OCI-LY1 (cell line): ENCODE data around the gene NT5C2.

Experiments used
- H2AFZ ChIP-seq: fragments of 200-600 bp; sonication (generic), shearing (Covaris generic); 2 replicates; pipeline ENCODE4 v1.6.0; 2014; ENCODE audit warnings: antibody characterized with exemption, mild to moderate bottlenecking, low read length
- H3F3A ChIP-seq: fragments of 200-600 bp; sonication (generic), shearing (Covaris generic); 2 replicates; pipeline ENCODE4 v1.6.0; 2014; ENCODE audit warnings: mild to moderate bottlenecking, antibody characterized with exemption, low read length, moderate library complexity; ENCODE audit not compliant: insufficient read depth
- H3K27ac ChIP-seq: fragments of 200-600 bp; sonication (generic); 2 replicates; pipeline ENCODE4 v1.5.1; 2014; ENCODE audit warnings: low read length, mixed run types, mild to moderate bottlenecking, low read depth; ENCODE audit not compliant: poor library complexity, severe bottlenecking
- H3K27me3 ChIP-seq: fragments of 200-600 bp; sonication (generic); 2 replicates; pipeline ENCODE4 v1.6.0; 2014; ENCODE audit warnings: antibody characterized with exemption, mild to moderate bottlenecking, low read length, moderate library complexity; ENCODE audit not compliant: insufficient read depth
- H3K36me3 ChIP-seq: fragments of 200-600 bp; sonication (generic); 2 replicates; pipeline ENCODE4 v1.6.1; 2014; ENCODE audit warnings: mild to moderate bottlenecking, antibody characterized with exemption, low read length, moderate library complexity, mixed read lengths; ENCODE audit not compliant: insufficient read depth
- H3K4me1 ChIP-seq: fragments of 200-600 bp; sonication (generic); 2 replicates; pipeline ENCODE4 v1.5.1; 2014; ENCODE audit warnings: mild to moderate bottlenecking, low read length, moderate library complexity; ENCODE audit not compliant: insufficient read depth, severe bottlenecking
- H3K4me2 ChIP-seq: fragments of 200-600 bp; sonication (generic), shearing (Covaris generic); 2 replicates; pipeline ENCODE4 v1.6.1; 2014; ENCODE audit warnings: low read length
- H3K4me3 ChIP-seq: fragments of 200-600 bp; sonication (generic); 2 replicates; pipeline ENCODE4 v1.5.1; 2014; ENCODE audit warnings: low read length, low read depth, mild to moderate bottlenecking, mixed read lengths; ENCODE audit not compliant: poor library complexity, severe bottlenecking
- H3K79me2 ChIP-seq: fragments of 200-600 bp; shearing (Covaris generic); 2 replicates; pipeline ENCODE4 v1.6.1; 2016; ENCODE audit warnings: mixed run types, low read length, mixed read lengths; ENCODE audit not compliant: insufficient read depth
- H3K9ac ChIP-seq: fragments of 200-600 bp; sonication (generic), shearing (Covaris generic); 2 replicates; pipeline ENCODE4 v1.6.1; 2014; ENCODE audit warnings: mild to moderate bottlenecking, low read length, mixed read lengths
- H3K9me2 ChIP-seq: fragments of 200-600 bp; sonication (generic), shearing (Covaris generic); 2 replicates; pipeline ENCODE4 v1.6.1; 2014; ENCODE audit warnings: low read depth, mild to moderate bottlenecking, low read length, mixed read lengths
- H3K9me3 ChIP-seq: fragments of 200-600 bp; shearing (Covaris generic); 2 replicates; pipeline ENCODE4 v1.6.1; 2014; ENCODE audit warnings: low read length, mixed read lengths
- H4K20me1 ChIP-seq: fragments of 200-600 bp; sonication (generic), shearing (Covaris generic); 2 replicates; pipeline ENCODE4 v1.6.0; 2016; ENCODE audit warnings: mild to moderate bottlenecking, low read length; ENCODE audit not compliant: insufficient read depth
- CTCF ChIP-seq: fragments of 200-600 bp; sonication (generic), shearing (Covaris generic); IDR thresholded peaks from 2 replicates; pipeline ENCODE4 v1.5.1; 2017; ENCODE audit warnings: mild to moderate bottlenecking, antibody characterized with exemption, low read length, moderate library complexity, mixed read lengths
- EZH2 ChIP-seq: fragments of 200-600 bp; sonication (generic), shearing (Covaris generic); IDR thresholded peaks from 2 replicates; pipeline ENCODE4 v1.8.0; 2017; ENCODE audit warnings: borderline replicate concordance, mixed run types, mild to moderate bottlenecking, antibody characterized with exemption, low read length, moderate library complexity, mixed read lengths

NT5C2 gene

DNA sequence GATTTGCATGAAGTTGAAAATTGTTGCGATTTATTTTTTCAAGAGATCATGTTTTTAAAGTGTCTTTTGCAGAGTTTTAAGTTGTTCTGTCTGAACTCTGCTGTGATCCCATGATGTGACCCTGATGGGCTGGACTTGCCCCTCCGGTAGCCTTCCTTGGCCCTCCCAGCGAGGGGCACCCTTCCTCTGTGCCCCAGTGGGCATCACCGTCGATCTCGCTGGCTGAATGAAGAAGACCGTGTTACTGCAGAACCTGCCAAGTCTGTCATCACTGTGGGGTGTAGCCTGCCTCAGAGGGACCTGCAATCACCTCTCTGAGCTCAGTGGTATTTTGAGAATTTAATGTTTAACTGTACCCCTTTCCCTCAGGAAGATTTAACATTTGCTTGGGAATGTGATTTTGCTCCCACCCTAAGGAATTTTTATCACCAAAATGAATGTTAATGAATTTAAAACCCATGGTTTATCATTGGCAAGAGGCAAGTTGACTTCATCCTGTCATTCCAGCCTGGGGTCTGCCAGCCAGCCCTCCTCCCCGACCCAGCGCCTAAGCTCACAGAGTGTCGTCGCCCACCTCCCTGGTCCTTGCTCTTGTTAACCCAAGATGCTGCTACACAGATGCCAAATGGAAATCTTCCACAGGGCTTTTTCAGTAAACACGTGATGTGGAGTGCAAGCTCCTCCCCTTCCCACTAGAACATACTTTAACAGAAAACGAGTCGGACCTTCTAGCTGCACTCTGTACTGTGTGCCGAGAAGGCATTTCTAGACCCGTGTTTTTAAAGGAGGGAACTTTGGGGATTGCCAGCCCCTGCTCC, 115.4 kb downstream of the NT5C2 start:
- Histone ChIP-seq H2AFZ (no peak overlapping the region), H3K4me1 (no peaks in the 10 kb centered on the region), H3K27ac (no peak overlapping the region), H3K4me2 (no peak overlapping the region), H3K27me3 (no peaks in the 10 kb centered on the region), H3K4me3 (no peak overlapping the region), H3F3A (no peaks in the 10 kb centered on the region), H3K9me2 (no peaks in the 10 kb centered on the region), H3K79me2 (no peaks in the 10 kb centered on the region), H3K9ac (no peak overlapping the region), H3K36me3 (no peaks in the 10 kb centered on the region), H4K20me1 (no peaks in the 10 kb centered on the region), H3K9me3 (no peaks in the 10 kb centered on the region)
- TF ChIP-seq CTCF (no peak), EZH2 (no peak)

DNA sequence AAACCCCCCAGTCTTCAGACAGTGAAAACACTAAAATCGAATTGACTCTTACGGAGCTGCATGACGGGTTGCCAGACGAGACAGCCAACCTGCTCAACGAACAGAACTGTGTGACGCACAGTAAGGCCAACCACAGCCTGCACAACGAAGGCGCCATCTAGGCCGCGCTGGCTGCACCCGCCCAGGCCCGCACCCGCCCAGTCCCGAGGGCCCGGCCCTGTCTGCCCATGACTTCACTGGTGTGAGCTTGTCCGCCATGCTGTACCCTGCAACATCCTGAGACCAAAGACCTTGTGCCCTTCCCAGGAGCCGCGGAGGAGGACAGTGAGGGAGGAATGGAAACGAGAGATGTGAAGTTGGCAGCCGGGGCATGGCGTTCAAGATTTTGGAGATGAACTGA, 116.1 kb downstream of the NT5C2 start:
- H3K36me3 ChIP-seq = no peaks in the 10 kb centered on the region
- no peak overlapping the region for H3K4me2 ChIP-seq
- no peaks in the 10 kb centered on the region for H3K9me3 ChIP-seq
- no peaks in the 10 kb centered on the region for H3K9me2 ChIP-seq
- TF ChIP-seq CTCF (no peak), EZH2 (no peak)
- no peaks in the 10 kb centered on the region for H3F3A ChIP-seq
- H3K79me2 ChIP-seq = no peaks in the 10 kb centered on the region
- H3K4me3 ChIP-seq = no peak overlapping the region
- H3K9ac ChIP-seq = no peak overlapping the region
- no peaks in the 10 kb centered on the region for H4K20me1 ChIP-seq
- no peaks in the 10 kb centered on the region for H3K4me1 ChIP-seq
- no peaks in the 10 kb centered on the region for H3K27me3 ChIP-seq
- no peak overlapping the region for H3K27ac ChIP-seq
- H2AFZ ChIP-seq = no peak overlapping the region

- Histone ChIP-seq H3K36me3 (no peaks in the 10 kb centered on the region), H3K9me2 (no peaks in the 10 kb centered on the region), H3K27ac (no peak overlapping the region), H3F3A (no peaks in the 10 kb centered on the region), H3K4me3 (no peak overlapping the region), H3K9ac (no peak overlapping the region), H3K4me2 (no peak overlapping the region), H4K20me1 (no peaks in the 10 kb centered on the region), H3K27me3 (no peaks in the 10 kb centered on the region), H3K4me1 (peaks cover 12% of the 10 kb centered on the region), H3K9me3 (no peaks in the 10 kb centered on the region), H2AFZ (no peak overlapping the region), H3K79me2 (no peaks in the 10 kb centered on the region)
- TF ChIP-seq EZH2 (no peak), CTCF (no peak)
Observed at GRCh38 chr10:103072891-103073290, 120.2 kb downstream of the NT5C2 start.
